Type B pancreatic cell (in vitro differentiated cells): Measurements from ENCODE around the gene ALDOA. TPM values are rescaled to one million over a fixed set of nuclear protein-coding genes. Genes with fewer than 3 reads are reported as not detected.

Source experiments
- DNase-seq: peaks from one replicate; pipeline ENCODE4 v3.0.0; 2021; ENCODE audit warnings: mixed read lengths; ENCODE audit not compliant: unreplicated experiment; ENCODE audit errors: extremely low spot score
- H3K27ac Mint-ChIP-seq: 2 replicates; pipeline ENCODE4 v1.8.0; 2021; ENCODE audit warnings: mild to moderate bottlenecking, mixed read lengths
- H3K27me3 Mint-ChIP-seq: 2 replicates; pipeline ENCODE4 v1.8.0; 2021; ENCODE audit warnings: mixed read lengths
- H3K36me3 Mint-ChIP-seq: 2 replicates; pipeline ENCODE4 v1.8.0; 2021; ENCODE audit warnings: mixed read lengths
- H3K4me1 Mint-ChIP-seq: one replicate; pipeline ENCODE4 v1.8.0; 2021; ENCODE audit warnings: mixed read lengths; ENCODE audit not compliant: unreplicated experiment
- H3K4me3 Mint-ChIP-seq: 2 replicates; pipeline ENCODE4 v1.8.0; 2021; ENCODE audit warnings: mild to moderate bottlenecking, mixed read lengths
- H3K9me3 Mint-ChIP-seq: 2 replicates; pipeline ENCODE4 v1.8.0; 2021; ENCODE audit warnings: mixed read lengths
- CTCF ChIP-seq: fragments of 200-600 bp; sonication (generic); conservative IDR thresholded peaks from 2 replicates; pipeline ENCODE4 v1.5.0; 2021; ENCODE audit warnings: antibody characterized with exemption, mild to moderate bottlenecking
- total RNA-seq: library from RNA; stranded (reverse); gene quantifications from 2 replicates; pipeline ENCODE4 v1.2.1, GENCODE V29; 2021; ENCODE audit warnings: low replicate concordance

The ALDOA gene
- total RNA-seq, 1 donor from 2014 or later, result 620 TPM

GRCh38 chr16:30022887-30023286 lies 42.7 kb upstream of the ALDOA start, which contains the start of gene C16orf92:
C16orf92 (plus strand) TSS chr16:30023198; CDS start chr16:30023341, 143 bp downstream.
- Mint-ChIP-seq H3K4me3 (no peak within 1 kb of the TSS), H3K36me3 (no peaks in the 10 kb centered on the region), H3K9me3 (no peaks in the 10 kb centered on the region), H3K27ac (no peak within 1 kb of the TSS), H3K27me3 (peaks cover 40% of the 10 kb centered on the region), H3K4me1 (peaks cover 5% of the 10 kb centered on the region)
- DNase-seq, result no peak
- no peak for TF ChIP-seq CTCF

GRCh38 chr16:30023586-30023985 lies 42.0 kb upstream of the ALDOA start:
- Mint-ChIP-seq H3K4me1 (peaks cover 5% of the 10 kb centered on the region), H3K27ac (no peak overlapping the region), H3K36me3 (no peaks in the 10 kb centered on the region), H3K4me3 (no peak overlapping the region), H3K27me3 (peaks cover 46% of the 10 kb centered on the region), H3K9me3 (no peaks in the 10 kb centered on the region)
- no peak for DNase-seq
- TF ChIP-seq CTCF, result no peak

- peaks cover 50% of the 10 kb centered on the region for H3K27me3 Mint-ChIP-seq
- no peak for DNase-seq
- no peak for TF ChIP-seq CTCF
- no peaks in the 10 kb centered on the region for H3K36me3 Mint-ChIP-seq
- no peak overlapping the region for H3K4me3 Mint-ChIP-seq
- no peak overlapping the region for H3K27ac Mint-ChIP-seq
- peaks cover 5% of the 10 kb centered on the region for H3K4me1 Mint-ChIP-seq
- no peaks in the 10 kb centered on the region for H3K9me3 Mint-ChIP-seq
Observed at GRCh38 chr16:30024451-30024850, 41.1 kb upstream of the ALDOA start.

GRCh38 chr16:30025156-30025555 lies 40.4 kb upstream of the ALDOA start:
- peaks cover 5% of the 10 kb centered on the region for H3K4me1 Mint-ChIP-seq
- no peaks in the 10 kb centered on the region for H3K36me3 Mint-ChIP-seq
- no peak overlapping the region for H3K27ac Mint-ChIP-seq
- DNase-seq, result no peak
- no peak overlapping the region for H3K4me3 Mint-ChIP-seq
- no peaks in the 10 kb centered on the region for H3K9me3 Mint-ChIP-seq
- H3K27me3 Mint-ChIP-seq, result peaks cover 57% of the 10 kb centered on the region
- no peak for TF ChIP-seq CTCF

- DNase-seq, result no peak
- Mint-ChIP-seq H3K36me3 (no peaks in the 10 kb centered on the region), H3K4me3 (no peak overlapping the region), H3K9me3 (no peaks in the 10 kb centered on the region), H3K4me1 (peaks cover 5% of the 10 kb centered on the region), H3K27ac (no peak overlapping the region), H3K27me3 (peaks cover 57% of the 10 kb centered on the region)
- TF ChIP-seq CTCF, result no peak
Observed at GRCh38 chr16:30025574-30025973, 40.0 kb upstream of the ALDOA start.

GRCh38 chr16:30026449-30026848 lies 39.1 kb upstream of the ALDOA start:
- no peak for TF ChIP-seq CTCF
- H3K27ac Mint-ChIP-seq, result no peak overlapping the region
- H3K4me3 Mint-ChIP-seq, result no peak overlapping the region
- H3K9me3 Mint-ChIP-seq, result no peaks in the 10 kb centered on the region
- H3K27me3 Mint-ChIP-seq, result peaks cover 54% of the 10 kb centered on the region
- DNase-seq, result no peak
- no peaks in the 10 kb centered on the region for H3K36me3 Mint-ChIP-seq
- no peaks in the 10 kb centered on the region for H3K4me1 Mint-ChIP-seq
